ENCODE results near the gene ATP2C1.

GRCh38 chr3:130992344-130992743, 98.5 kb downstream of the ATP2C1 start:
- TF ChIP-seq, protein P1, sequence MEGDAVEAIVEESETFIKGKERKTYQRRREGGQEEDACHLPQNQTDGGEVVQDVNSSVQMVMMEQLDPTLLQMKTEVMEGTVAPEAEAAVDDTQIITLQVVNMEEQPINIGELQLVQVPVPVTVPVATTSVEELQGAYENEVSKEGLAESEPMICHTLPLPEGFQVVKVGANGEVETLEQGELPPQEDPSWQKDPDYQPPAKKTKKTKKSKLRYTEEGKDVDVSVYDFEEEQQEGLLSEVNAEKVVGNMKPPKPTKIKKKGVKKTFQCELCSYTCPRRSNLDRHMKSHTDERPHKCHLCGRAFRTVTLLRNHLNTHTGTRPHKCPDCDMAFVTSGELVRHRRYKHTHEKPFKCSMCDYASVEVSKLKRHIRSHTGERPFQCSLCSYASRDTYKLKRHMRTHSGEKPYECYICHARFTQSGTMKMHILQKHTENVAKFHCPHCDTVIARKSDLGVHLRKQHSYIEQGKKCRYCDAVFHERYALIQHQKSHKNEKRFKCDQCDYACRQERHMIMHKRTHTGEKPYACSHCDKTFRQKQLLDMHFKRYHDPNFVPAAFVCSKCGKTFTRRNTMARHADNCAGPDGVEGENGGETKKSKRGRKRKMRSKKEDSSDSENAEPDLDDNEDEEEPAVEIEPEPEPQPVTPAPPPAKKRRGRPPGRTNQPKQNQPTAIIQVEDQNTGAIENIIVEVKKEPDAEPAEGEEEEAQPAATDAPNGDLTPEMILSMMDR (IDR thresholded peaks at IDR 0.05) = no peak
- TF ChIP-seq POLR2A (IDR thresholded peaks at IDR 0.05) = no peak

Measured in lower leg skin (tissue), 3 donors.